ENCODE data around the gene CEP192.

The CEP192 gene

GRCh38 chr18:13107074-13107473 is 115.9 kb downstream of the CEP192 start:
- no peak for DNase-seq

DNA sequence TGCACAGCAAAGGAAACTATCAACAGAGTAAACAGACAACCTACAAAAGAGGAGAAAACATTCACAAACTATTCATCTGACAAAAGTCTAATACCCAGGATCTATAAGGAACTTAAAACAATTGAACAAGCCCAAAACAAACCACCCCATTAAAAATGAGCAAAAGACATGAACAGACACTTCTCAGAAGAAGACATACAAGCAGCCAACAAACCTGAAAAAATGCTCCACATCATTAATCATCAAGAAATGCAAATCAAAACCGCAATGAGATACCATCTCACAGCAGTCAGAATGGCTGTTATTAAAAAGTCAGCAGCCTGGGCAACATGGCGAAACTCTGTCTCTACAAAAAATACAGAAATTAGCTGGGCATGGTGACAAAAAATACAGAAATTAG is 117.2 kb downstream of the CEP192 start:
- no peak for DNase-seq

DNA sequence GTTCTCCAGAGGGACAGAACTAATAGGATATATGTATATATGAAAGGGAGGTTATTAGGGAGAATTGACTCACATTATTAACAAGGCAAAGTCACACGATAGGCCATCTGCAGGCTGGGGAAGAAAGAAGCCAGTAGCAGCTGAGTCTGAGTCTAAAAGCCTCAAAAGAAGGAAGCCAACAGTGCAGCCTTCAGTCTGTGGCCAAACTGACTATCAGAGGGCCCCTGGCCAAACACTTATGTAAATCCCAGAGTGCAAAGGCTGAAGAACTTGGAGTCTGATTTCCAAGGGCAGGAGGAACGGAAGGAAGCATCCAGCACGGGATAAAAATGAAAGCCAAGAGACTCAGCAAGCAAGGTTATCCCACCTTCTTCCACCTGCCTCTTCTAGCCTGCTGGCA is 119.4 kb downstream of the CEP192 start:
- DNase-seq, result no peak

DNA sequence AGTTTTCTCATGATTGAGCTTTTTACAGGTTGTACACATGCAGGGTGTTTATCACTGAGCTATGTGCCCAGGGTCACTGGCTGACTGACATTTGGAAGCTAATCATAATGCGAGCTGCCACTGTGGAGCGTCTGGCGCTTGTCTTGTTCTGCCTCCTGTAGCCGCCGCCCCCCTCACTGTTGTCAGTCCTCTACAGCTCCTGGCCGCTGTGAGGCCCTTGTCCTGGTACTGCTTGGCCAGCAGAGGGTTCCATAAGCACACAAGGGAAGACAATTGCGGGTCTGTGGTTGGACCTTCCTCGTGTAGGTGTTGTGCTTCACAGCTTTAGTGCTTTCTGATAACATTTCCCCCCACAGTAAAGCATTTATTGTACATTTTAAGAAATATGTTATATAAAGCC is 121.8 kb downstream of the CEP192 start:
- DNase-seq, result no peak

DNA sequence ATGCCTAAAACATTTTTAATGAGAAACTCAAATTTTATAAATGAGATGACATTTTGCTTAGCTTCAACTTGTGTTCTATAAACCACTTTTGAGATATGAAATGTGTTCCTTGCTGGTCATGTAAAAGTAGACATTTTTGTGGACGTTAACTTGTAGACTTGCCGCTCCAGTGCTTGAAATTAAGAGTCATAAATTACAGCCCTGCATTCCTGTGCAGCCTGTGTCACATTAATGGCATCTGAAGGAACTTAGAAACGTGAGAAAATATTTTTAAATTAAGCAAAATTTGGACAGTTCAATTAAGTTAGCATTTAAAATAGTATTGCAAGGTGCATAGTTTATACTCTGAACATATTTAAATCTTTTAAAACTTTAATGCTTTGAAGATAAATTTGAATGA is 129.1 kb downstream of the CEP192 start:
- DNase-seq, result no peak

DNA sequence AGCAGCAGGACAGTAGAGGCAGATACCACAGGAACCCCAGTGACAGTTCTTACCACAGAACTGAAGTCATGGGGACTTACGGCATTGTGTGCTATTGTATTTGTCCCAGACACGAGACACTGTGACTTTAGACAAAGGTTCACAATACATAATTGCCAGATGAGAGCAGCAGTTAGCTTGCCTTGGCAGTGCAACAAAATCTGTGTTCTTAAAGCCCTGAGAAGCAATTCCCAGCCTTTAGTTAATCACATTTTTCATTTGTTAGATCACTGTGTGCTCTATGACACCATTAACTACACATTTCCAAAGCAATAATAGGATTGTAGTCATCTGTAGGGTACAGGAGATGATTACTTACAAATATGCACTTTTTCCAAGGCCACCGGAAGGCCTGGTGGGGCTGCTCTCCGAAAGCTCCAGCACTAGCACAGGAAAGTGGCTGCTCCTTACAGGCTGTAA is 129.8 kb downstream of the CEP192 start:
- no peak for DNase-seq

- no peak for DNase-seq
These were observed 133.2 kb downstream of the CEP192 start for GRCh38 chr18:13124411-13124810.

DNA sequence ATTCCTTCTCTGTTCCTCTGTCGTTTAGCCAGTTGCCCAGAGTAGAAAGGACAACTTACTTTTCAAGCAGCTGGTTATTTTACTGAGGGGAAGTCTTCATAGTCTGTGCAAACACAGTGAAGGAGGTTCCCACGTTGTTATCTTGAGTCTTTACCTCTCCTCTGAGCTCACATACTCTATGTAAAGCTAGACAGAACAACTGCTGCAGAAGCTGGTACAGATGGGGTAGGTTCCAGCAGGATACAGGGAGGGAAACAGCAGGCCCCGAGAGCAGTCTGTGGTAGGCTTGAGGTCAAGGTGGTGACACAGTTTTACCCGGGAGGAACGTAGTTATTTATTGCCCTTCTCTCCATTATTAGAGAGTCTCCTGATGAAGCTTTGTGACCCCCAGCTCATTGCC is 134.0 kb downstream of the CEP192 start:
- DNase-seq, result no peak

DNA sequence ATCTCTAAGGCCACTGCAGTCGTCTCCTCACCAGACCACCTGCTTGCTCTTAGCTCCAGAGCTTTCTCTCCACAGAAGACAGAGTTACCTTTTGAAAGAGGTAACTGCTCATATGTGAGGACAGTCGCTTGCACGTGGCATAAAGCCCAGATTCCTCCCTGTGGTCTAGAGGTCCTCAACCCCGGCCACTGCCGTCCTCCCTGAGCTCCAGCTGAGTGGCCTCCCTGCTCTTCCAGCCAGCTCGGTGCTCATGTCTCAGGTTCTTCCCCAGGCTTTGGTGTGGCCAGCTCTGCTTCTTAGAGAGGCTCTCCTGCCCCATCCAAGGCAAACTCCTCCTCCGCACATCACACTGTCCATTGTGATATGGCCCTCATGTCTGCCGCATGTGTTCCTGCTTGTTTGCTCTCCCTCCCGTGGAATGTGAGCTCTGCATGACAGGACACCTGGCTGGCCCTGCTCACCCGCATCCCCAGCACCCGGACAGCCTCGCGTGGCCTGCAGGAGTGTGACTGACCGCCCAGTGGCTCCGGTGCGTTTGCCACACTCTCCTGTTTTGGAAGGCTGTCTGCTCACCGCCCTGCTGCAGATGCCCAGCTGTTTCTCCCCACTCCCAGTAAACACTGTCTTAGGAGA is 135.9 kb downstream of the CEP192 start:
- DNase-seq, result no peak

DNA sequence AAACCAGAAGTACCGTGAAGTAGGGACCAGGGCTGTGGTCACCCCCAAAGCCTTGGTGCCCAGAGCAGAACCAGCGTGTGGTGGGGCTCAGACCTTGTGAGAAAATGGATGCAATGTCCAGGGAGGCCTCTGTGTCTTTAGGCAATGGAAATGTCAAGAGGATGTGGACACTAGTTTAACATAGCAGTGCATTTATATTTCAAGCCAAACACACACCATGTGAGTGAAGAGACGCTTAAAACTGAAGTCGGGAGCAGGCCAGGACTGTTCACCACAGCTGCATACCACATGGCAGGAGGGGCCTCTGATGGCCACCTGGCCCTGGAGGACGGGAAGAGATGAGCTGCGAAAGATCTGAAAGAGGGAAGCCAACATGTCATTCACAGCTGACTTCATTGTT is 140.1 kb downstream of the CEP192 start:
- no peak for DNase-seq

GRCh38 chr18:13134551-13135401 is 143.6 kb downstream of the CEP192 start:
- DNase-seq, result no peak

- peak; percentile 76 for DNase-seq
These were observed 145.1 kb downstream of the CEP192 start for GRCh38 chr18:13136056-13136903.

- peak; percentile 9 for DNase-seq
These were observed 145.9 kb downstream of the CEP192 start for GRCh38 chr18:13136904-13137669.

- DNase-seq, result no peak
These were observed 146.7 kb downstream of the CEP192 start for GRCh38 chr18:13137670-13138419.

- no peak for DNase-seq
These were observed 147.4 kb downstream of the CEP192 start for GRCh38 chr18:13138420-13139139.

DNA sequence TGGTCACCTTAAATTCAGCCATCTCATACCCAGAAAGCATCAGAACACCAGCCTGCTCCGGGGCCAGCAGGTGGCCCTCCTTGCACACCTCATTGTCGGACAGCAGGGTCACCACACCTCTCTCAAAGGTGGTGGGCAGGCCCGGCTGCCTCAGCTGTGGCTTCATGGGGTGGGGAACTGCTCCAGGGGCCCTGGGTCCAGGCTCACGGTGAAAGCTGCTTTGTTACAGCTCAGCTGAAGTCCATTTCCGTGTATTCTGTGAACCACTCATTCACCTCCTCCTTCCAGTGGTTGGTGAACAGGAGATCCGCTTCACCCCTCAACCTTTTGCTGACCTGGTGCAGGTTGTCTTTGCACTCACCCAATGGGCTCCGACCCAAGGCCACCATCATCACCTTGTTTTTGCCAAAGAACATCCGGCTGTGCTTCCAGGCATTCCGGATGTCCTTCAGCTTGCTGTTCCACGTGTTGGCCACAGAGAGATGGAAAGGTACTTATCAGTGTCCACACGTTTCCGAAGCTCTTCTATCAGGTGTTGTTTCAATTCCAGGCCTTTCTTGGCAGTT is 148.8 kb downstream of the CEP192 start:
- DNase-seq, result no peak

DNA sequence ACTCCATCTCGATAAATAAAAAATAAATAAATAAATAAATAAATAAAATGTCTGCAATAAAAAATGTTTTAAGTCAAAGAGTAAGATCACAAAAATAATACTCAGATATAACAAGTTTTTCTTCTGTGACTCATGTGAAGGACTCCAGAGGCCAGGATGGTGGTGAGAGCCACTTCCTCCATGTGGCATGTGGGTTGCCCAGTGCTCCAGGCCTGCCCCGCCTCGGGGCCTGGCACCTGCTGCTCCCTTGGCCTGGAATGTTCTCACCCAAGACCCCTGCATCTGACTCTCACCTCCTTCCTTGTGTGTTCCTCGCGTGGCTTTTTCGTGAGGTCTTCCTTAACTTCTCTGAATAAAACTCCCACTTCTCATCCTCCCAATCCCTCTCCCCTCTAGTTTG is 150.0 kb downstream of the CEP192 start:
- DNase-seq, result no peak

DNA sequence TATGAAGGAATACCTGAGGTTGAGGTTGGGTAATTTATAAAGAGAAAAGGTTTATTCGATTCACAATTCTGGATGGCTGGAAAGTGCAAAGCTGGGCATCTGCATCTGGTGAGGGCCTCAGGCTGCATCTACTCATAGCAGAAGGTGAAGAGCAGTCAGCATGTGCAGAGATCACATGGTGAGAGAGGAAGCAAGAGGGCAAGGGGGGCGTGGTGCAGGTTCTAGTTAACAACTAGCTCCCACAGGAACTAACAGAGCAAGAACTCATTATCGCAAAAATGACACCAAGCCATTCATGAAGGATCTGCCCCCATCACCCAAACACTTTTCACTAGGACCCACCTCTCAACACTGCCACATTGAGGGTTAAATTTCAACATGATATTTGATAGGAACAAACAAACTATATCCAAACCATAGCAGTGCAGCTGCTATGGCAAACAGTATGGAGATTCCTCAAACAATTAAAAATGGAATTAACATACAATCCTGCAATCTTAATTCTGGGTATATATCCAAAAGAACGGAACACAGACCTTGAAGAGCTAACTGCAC is 154.6 kb downstream of the CEP192 start:
- DNase-seq, result no peak

DNA sequence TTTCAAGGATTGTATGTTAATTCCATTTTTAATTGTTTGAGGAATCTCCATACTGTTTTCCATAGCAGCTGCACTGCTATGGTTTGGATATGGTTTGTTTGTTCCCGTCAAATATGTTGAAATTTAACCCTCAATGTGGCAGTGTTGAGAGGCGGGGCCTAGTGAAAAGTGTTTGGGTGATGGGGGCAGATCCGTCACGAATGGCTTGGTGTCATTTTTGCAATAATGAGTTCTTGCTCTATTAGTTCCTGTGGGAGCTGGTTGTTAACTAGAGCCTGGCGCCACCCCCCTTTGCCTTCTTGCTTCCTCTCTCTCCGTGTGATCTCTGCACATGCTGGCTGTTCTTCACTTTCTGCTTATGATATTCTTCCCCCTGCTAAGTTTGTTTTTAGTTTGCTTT is 156.0 kb downstream of the CEP192 start:
- DNase-seq, result no peak

DNA sequence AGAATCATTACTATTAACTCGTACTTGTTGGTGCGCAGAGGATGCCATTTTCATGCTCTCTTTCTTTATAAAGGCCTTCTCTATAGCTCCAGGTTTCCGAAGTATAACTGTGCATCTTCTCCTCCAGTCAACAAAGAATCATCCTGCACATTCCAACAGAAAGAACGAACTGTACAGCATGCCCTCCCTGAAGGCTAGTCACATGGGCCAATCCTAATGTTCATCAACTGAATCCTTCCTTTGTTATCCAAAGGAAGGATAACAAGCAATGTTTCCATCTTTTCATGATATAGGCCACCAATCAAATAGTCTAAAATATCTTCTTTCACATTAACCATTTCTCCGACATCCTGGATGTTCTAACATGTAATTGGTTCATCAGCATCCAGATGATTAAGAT is 160.5 kb downstream of the CEP192 start:
- no peak for DNase-seq

- no peak for DNase-seq
These were observed 167.3 kb downstream of the CEP192 start for GRCh38 chr18:13158428-13158827.
